NCI-H128 (cell line): Measurements from ENCODE around the gene SKI.
"Not testable (repeated sequence)": the region's sequence is repeated elsewhere in the genome, so short reads cannot be mapped to it uniquely, and the experiment has no call there.

ENCODE experiments used
- DNase-seq: peaks from one replicate; lab custom pipeline; 2025; ENCODE audit not compliant: unreplicated experiment; lab: John Stamatoyannopoulos, UW

The SKI gene

DNA sequence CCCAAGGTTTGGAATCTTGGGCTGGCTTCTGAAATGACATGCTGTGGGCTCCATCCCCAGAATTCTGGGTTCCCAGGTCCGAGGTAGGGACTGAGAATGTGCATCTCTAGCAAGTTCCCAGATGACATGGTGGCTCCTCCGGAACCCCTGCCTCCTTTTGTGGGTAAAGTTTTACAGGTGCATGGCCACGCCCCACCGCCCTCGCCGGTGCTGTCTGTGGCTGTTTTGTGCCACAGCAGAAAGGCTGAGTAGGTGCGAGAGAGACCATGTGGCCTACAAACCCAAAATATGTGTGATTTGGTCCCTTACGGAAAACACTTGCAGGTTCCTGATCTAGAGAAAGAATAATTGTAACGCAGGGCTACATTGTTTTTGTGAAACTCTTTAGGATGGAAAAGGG lies 30.9 kb downstream of the SKI start:
- no peak for DNase-seq

DNA sequence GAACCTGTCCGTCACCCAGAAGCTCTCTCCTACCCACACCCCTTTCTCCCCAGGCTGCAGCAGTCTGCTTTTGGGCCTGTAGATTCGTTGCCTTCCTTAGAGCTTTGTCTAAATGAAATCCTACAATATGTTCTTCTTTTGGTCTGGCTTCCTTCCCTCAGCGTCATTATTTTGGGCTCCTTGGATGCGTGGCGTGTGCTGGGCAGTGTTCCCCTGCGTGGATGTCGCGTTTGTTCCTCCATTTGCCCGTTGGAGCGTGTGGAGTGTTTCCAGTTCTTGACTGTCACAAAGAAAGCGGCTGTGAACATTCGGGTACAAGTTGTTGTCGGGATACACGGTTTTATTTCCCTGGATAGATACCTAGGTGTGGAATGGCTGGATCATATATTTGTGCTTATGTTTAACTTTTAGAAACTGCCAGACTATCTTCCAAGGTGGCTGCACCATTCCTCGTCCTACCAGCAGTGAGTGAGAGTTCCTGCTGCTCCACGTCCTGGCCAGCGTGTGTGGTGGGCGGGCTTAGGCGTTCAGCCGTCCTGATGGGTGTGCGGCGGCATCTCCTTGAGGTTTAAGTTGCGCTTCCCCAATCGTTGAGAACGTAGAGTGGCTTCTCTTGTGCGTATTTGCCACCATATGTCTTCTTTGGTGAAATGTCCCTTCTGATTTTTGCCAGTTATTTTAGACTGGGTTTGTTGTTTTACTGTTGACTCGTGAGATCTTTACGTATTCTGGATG lies 31.7 kb downstream of the SKI start:
- no peak for DNase-seq

DNA sequence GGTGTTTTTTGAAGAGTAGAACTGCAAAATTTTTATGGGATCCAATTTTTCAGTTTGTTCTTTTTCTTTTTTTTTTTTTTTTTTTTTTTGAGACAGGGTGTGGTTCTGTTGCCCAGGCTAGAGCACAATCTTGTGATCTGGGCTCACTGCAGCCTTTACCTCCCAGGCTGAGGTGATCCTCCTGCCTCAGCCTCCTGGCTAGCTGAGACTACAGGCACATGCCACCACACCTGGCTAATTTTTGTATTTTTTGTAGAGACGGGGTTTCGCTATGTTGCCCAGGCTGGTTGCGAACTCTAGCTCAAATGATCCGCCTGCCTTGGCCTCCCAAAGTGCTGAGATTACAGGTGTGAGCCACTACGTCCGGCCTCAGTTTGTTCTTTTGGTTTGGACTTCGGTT lies 32.4 kb downstream of the SKI start:
- DNase-seq: not testable (repeated sequence)

DNA sequence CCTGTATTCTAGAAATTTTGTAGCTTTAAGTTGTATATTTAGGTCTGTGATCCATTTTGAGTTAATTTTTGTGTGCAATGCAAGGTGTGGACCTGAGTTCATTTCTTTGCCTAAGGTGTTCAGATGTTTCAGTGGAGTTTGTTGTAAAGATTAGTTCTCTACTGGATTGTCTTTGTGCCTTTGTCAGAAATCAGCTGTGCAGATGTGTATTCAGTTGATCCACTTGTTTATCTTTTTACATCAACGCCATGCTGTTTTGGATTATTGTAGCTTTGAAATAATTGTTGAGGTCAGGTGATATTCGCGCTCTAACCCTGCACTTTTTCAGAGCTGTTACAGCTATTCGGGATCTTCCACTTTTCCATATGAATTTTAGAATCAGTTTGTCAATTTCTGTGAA lies 32.8 kb downstream of the SKI start:
- DNase-seq: no peak

DNA sequence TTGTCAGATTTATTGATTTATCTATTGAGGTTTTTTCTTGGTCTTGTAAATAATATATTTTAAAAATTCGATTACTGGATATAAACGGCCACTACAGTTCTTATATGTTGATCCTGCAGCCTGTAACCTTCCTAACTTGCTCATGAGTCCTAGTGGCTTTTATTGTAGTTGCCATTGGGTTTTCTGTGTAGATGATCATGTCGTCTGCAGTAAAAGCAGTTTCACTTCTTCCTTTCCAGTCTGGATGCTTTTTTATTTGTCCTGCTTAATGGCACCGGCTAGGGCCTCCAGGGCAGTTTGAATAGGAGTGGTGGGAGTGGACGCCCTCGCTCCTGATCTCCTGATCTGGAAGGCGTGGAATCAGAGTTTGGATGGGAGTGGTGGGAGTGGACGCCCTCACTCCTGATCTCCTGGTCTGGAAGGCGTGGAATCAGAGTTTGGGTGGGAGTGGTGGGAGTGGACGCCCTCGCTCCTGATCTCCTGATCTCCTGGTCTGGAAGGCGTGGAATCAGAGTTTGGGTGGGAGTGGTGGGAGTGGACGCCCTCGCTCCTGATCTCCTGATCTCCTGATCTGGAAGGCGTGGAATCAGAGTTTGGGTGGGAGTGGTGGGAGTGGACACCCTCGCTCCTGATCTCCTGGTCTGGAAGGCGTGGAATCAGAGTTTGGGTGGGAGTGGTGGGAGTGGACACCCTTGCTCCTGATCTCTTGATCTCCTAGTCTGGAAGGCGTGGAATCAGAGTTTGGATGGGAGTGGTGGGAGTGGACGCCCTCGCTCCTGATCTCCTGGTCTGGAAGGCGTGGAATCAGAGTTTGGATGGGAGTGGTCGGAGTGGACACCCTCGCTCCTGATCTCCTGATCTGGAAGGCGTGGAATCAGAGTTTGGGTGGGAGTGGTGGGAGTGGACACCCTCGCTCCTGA lies 33.6 kb downstream of the SKI start:
- not testable (repeated sequence) for DNase-seq

DNA sequence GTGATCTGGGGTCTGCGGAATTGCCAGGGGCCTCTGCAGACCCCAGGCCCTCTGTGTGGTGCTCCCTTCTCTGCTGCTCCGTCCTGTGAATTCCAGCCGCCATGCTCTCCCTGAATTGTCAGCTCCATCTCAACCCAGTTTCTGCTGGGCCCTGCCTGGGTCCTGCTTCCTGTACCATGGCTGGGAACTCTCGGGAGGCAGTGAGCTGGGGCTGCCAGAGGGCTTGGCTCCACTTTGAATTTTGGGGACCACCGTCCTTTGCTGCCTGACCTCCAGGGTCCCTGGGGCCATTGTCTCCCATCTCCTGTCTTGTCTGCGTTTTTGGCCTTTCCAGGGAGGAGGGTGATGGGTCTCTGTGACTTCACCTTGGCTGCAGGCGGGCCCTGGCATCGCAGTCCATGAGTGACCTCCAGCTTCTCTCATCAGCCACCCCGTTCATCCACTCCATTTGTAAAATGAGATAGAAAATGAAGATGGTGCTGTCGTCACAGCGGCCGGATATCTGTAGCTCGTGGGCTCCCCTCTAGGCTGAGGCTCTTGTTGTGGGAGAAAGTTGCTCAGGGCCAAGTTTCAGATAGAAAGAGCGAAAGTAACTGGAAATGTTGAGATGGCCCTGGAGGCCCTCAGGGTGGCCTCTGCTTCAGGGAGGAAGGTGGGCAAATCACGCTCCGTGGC lies 38.3 kb downstream of the SKI start:
- DNase-seq: no peak

DNA sequence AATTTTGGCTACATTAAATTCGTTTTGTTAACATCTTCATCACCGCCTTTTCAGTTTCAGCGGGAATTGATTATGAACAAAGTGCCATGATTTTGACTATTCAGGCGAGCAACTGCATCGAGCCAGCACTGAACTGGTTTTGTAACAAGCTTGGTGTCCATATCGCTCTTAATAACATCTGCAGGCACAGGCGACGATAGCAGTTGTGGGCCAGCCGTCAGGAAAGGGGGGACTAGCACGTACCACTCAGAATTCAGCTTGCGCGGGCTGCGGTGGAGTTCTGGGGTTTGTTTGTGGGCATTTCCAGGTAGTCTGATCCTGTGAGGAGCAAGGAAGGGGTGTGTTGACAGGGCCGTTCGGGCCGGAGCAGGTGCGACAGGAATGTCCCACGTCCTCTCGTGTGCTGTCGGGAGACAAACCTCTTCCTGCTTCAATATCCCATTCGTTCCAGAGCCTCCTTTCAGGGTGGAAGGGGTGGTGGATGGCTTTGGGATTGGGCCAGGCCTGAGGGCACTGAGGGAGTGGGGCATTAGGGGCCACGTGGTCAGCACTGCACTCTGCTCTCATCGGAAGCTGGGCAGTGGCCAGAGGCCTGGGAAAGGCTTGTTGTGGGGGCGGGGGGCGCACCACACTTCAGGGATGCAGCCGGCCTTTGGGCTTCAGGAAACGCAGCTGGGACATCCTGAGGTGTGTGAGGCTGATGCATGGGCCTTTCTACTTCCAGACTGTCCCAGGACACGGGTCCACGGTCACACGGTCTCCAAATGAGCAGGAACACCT lies 39.1 kb downstream of the SKI start:
- no peak for DNase-seq

DNA sequence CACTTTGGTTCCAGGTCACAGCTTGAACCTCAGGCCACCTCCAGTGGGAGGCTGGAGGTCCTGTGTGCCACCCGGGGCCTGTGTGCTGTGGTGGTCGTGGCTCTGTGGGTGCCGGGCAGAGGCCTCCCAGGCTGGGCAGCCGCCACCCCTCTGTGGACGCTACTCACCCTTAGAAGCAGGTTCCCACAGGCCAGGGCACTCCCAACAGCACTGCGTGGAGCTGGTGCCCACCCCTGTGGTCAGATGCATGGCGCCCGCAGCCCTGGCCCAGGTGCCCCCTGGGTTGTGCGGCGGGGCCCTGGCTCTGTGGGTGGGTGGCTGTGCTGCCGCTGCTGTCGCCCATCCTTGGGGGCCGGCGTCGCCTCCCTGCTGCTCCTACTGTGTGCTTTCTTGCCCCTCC lies 39.7 kb downstream of the SKI start:
- no peak for DNase-seq

DNA sequence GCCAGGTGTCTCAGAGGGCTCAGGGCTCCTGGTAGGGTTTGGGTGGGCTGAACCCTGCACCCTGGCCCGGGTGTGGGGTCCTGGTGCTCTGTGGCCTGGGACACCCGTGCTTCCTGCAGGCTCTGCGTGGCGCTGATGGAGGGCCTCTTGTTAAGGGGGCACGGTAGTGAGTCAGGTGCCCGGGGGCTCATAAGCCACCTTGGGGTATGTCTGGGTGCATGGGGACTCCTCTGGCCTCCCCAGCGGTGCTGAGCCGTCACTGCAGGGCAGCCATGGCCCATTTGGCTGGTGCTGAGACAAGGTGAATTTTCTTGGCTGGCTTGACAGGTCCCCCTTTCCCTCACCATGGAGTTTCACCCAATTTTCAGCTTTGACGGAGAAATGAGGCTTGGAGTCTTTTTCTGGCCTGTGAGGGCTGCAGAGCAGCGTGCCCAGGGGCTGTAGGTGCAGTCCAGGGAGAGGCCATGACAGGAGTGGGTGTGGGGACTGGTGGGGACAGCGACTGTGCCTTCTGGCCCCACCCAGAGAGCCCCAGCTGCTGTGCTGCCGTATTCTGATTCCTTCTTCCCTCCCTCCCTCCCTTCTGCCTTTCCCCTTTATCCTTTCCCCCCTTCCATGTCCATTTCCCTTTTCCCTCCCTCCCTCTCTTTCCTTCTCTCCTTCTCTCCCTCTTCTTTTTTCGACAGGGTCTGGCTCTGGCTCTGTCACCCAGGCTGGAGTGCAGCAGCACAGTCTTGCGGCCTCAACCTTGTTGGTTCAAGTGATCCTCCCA lies 40.4 kb downstream of the SKI start:
- DNase-seq: no peak

DNA sequence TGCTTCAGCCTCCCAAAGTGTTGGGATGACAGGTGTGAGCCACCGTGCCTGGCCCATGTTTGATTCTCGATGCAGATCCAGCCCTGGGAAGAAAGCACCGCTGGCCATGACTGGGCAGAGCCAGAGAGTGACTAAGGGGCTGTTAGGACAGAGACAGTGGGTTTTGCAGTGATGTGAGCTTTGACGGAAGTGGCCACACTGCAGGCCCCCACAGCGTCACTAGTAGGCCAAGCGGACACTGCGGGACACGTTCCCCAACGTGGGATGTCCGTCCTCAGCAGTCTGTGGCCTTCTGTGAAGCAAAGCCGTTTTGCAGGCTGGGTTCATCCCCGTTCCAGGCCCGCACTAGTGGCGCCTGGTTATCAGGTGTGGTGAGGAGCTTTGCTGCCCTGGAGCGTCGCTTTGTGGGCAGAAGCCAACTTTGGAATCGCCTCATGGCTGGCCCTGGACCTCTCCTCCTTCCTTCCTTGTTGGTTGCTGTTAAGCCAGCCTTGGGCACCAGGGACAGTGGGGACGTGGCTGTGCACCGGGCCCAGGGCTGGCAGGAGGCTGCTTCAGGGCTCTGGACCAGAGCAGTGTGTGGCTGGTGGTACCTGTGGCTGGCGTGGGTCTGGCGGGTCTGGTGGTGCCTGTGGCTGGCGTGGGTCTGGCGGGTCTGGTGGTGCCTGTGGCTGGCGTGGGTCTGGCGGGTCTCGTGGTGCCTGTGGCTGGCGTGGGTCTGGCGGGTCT lies 41.2 kb downstream of the SKI start:
- DNase-seq: no peak

DNA sequence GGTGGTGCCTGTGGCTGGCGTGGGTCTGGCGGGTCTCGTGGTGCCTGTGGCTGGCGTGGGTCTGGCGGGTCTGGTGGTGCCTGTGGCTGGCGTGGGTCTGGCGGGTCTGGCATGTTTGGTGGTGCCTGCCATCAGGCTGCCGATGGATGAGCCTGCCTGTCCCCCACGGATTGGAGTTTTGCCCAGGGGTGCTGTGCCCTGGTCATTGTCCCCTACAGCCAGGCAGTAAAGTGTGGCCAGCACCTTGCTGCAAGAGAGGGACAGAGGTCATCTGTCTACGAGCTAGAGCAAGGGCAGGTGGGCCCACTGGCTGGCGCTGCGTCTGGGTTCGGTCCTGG lies 41.8 kb downstream of the SKI start:
- DNase-seq: no peak

DNA sequence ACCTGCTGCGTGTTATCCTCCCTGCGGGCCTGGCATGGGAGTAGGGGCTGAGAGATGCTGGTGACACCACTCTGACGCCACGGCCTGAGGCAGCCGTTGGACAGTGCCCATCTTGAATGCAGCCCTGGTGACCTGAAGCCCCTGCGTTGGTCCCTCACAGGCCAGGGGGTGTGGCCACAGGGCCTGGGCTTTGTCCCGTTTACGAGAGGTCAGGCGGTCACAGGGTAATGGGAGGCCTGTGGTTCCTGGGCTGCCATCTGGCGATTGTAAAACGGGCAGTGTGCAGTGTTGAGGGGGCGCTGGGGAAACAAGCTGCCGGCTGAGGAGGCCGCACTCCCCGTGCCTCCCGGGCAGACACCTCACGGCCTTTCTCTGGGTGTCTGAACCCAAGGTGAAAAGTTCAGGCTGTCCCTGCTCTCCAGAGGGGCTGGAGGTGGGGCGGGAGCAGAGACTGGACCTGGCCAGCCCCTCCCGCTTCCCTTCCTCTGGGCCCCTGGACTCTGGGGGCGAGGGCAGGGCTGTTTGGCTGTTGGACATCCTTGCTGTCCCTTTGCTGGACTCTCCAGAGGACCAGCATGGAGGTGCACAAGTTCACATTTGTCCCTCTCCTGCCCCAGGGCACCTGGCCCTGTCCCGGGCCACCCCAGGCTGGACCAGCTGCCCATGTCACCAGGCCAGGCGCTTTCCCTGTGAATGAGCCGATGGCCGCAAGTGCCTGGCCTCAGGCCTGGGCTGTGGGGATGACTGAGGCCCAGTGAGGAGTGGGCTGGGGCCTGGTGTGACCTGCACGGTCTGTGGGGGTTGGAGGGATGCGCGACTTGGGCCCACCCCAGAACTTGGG lies 42.4 kb downstream of the SKI start:
- no peak for DNase-seq

DNA sequence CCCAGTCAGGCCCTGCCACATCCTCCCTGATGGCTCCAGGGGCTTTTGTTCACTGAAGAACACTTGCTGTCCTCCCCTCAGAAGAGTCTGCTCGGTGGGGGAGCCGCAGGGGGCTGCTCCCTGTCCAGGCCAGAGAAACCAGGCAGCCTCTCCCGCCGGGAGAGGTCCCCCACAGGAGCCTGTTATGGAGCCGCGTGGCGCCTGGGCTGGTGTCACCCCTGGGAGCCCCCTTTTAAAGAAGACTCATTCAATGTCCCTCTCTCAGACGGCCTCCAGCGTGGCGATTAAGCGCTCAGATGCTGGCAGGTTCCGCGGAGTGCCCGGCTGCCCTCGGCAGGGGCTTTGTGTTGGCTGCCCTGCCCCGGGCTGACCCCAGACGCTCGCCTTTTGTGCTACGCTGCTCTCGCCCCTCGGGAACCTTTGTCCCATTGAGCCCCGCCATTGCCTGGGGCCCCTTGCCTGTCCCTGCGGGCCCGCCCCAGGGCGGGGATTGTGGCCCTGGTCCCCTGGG lies 43.1 kb downstream of the SKI start:
- no peak for DNase-seq

DNA sequence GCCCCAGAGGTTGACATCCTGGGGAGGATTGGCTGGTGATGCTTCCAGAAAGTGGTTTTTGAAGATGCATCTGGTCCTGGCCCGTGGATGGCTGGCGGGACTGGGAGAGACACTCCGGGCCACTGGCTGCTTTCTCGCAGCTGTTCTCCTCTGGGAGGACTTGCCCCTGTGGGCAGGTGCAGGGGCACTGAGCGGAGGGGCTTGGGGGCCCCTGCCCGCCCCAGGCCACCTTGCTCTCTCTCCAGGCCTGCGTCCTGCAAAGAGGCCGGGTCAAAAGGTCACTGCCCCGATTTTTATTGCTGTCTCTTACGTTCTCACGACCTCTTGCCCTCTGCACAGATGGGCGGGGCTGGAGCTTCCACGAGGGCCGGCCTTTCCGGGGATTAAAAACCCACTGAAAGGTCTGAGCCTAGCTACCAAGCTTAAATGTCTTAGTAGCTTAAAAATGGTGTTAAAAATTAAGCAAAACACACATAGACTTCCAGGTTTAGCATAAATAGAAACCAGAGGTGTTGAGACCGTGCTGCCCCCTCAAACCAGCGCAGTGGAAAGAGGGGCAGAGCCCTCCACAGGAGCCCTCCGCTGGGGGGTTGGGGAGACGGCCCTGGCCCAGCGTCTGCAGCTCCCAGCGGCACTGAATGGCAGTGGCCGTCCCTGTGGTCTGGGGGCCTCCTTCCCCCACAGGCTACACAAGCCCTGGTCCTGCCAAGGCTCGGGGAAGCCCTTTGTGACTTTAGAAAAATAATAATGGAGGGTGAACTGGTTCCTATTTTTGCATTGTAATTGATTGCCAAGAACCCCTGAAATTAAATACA lies 43.9 kb downstream of the SKI start:
- DNase-seq: no peak

DNA sequence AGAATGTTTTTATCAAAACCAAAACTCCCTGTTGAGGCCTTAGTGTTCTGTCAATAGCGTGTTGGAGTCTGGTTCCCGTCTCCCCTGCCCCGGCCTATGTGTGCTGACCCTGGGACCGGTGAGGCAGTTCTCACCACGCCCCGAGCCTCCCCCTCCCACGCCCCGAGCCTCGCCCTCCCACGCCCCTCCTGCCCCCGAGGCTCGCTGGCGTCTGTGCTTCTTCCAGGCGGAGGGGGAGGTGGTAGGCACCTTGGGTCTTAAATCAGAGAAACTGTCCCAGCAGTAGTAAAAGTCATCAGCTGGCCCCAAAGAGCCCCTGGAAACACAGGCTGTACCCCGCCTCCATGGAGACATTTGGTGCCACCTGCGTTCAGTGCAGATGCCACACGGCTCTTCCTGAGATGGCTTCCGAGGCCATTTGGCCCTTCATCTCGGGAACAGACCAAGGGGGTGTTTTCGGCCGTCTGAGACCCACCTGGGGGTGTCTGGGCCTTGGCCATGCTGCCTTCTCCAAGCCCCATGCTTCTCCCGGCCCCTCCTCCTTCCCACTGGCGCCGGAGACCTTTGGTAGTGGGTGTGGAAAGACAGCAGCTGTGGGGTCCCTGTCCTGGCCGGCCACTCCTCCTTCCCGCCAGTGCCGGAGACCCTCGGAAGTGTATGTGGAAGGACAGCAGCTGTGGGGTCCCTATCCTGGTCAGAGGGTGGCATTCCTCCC lies 44.7 kb downstream of the SKI start:
- DNase-seq: no peak

DNA sequence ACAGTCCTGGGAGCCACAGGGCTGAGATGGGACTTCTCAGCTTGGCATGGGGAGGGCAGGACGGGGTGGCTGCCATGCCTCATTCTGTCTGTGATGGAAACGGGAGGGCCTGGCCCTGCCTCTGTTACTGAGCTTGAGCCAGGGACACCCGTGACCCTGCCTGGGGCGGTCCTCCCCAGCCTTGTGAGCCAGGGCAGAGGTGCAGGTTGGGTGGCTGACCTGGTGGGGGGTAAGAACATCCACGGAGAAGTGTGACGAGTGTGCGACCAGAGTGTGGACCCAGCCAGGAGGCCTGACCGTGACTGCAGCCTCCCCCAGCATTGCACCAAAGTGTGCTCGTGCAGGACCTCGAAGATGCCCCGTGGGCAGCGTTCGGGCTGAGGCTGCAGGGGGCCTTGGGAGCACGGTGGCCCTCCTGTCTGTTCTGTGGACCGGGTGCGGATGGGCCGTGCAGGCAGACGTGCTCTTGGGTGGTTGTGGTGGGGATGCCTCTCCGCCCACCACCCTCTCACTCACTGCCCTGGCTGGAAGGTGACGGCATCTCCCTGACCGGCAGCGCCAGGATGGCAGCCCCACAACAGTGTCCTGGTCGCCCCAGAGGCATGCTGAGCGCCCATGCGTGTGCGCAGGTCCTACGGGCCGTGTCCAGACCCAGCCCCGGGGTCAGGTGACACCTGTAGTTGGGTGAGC lies 45.4 kb downstream of the SKI start:
- no peak for DNase-seq
